ENCODE results near the gene COLEC12. TPM values are rescaled to one million over a fixed set of nuclear protein-coding genes. Genes with fewer than 3 reads are reported as not detected.

COLEC12 gene
- total and polyA plus RNA-seq, 5 experiments from 2014 or later = 0.13 TPM; not detected in 4

- Mint-ChIP-seq H3K4me1 (peaks cover 0 to 13% (median 8%) of the 10 kb centered on the region in 4 donors), H3K27me3 (peaks cover 13 to 55% (median 32%) of the 10 kb centered on the region in 5 donors), H3K4me3 (peak overlapping the region in 4 of 10 donors; percentile 6 to 42 (median 28)), H3K36me3 (no peaks in the 10 kb centered on the region), H3K9me3 (no peaks in the 10 kb centered on the region), H3K27ac (no peak overlapping the region)
- ATAC-seq (no peak), DNase-seq (no peak)
- POLR2A ChIA-PET = no interaction called here
These were observed 1.3 kb downstream of the COLEC12 start for GRCh38 chr18:498931-499775.

GRCh38 chr18:497688-498087 lies 2.8 kb downstream of the COLEC12 start:
- H3K36me3 Mint-ChIP-seq = no peaks in the 10 kb centered on the region
- no peaks in the 10 kb centered on the region for H3K9me3 Mint-ChIP-seq
- POLR2A ChIA-PET = no interaction called here
- peaks cover 15 to 50% (median 31%) of the 10 kb centered on the region in 5 donors for H3K27me3 Mint-ChIP-seq
- ATAC-seq (no peak), DNase-seq (no peak)
- no peak overlapping the region for H3K4me3 Mint-ChIP-seq
- H3K27ac Mint-ChIP-seq = no peak overlapping the region
- H3K4me1 Mint-ChIP-seq = peaks cover 0 to 13% (median 8%) of the 10 kb centered on the region in 4 donors

GRCh38 chr18:495452-495851 lies 5.0 kb downstream of the COLEC12 start:
- no peak overlapping the region for H3K4me3 Mint-ChIP-seq
- DNase-seq (no peak), ATAC-seq (no peak)
- H3K36me3 Mint-ChIP-seq = no peaks in the 10 kb centered on the region
- H3K27me3 Mint-ChIP-seq = peaks cover 11 to 41% (median 22%) of the 10 kb centered on the region in 5 donors
- peaks cover 0 to 8% (median 5%) of the 10 kb centered on the region in 4 donors for H3K4me1 Mint-ChIP-seq
- H3K27ac Mint-ChIP-seq = no peak overlapping the region
- no peaks in the 10 kb centered on the region for H3K9me3 Mint-ChIP-seq
- POLR2A ChIA-PET = no interaction called here

GRCh38 chr18:495017-495416 lies 5.5 kb downstream of the COLEC12 start:
- ATAC-seq = no peak
- H3K4me1 Mint-ChIP-seq = peaks cover 0 to 8% (median 5%) of the 10 kb centered on the region in 4 donors
- no peak for DNase-seq
- no peaks in the 10 kb centered on the region for H3K9me3 Mint-ChIP-seq
- no peak overlapping the region for H3K4me3 Mint-ChIP-seq
- POLR2A ChIA-PET = no interaction called here
- H3K36me3 Mint-ChIP-seq = no peaks in the 10 kb centered on the region
- H3K27me3 Mint-ChIP-seq = peaks cover 11 to 40% (median 22%) of the 10 kb centered on the region in 5 donors
- no peak overlapping the region for H3K27ac Mint-ChIP-seq

GRCh38 chr18:493986-494983 lies 6.2 kb downstream of the COLEC12 start:
- Mint-ChIP-seq H3K27ac (no peak overlapping the region), H3K9me3 (no peaks in the 10 kb centered on the region), H3K36me3 (no peaks in the 10 kb centered on the region), H3K4me1 (peaks cover 0 to 2% (median 0%) of the 10 kb centered on the region in 4 donors), H3K4me3 (no peak overlapping the region), H3K27me3 (peaks cover 9 to 33% (median 19%) of the 10 kb centered on the region in 5 donors)
- POLR2A ChIA-PET = no interaction called here
- no peak for ATAC-seq
- DNase-seq = no peak

GRCh38 chr18:492451-492850 lies 8.1 kb downstream of the COLEC12 start:
- peaks cover 5 to 24% (median 13%) of the 10 kb centered on the region in 5 donors for H3K27me3 Mint-ChIP-seq
- DNase-seq (no peak), ATAC-seq (no peak)
- no peak overlapping the region for H3K4me3 Mint-ChIP-seq
- H3K27ac Mint-ChIP-seq = no peak overlapping the region
- H3K36me3 Mint-ChIP-seq = no peaks in the 10 kb centered on the region
- POLR2A ChIA-PET = no interaction called here
- H3K9me3 Mint-ChIP-seq = no peaks in the 10 kb centered on the region
- no peaks in the 10 kb centered on the region for H3K4me1 Mint-ChIP-seq

GRCh38 chr18:490624-491023 lies 9.9 kb downstream of the COLEC12 start:
- POLR2A ChIA-PET = no interaction called here
- H3K27me3 Mint-ChIP-seq = peaks cover 7 to 31% (median 18%) of the 10 kb centered on the region in 5 donors
- H3K4me1 Mint-ChIP-seq = no peaks in the 10 kb centered on the region
- peaks cover 0 to 9% (median 0%) of the 10 kb centered on the region in 3 donors for H3K36me3 Mint-ChIP-seq
- H3K4me3 Mint-ChIP-seq = no peak overlapping the region
- no peak overlapping the region for H3K27ac Mint-ChIP-seq
- DNase-seq (no peak), ATAC-seq (no peak)
- peaks cover 0 to 12% (median 6%) of the 10 kb centered on the region in 9 donors for H3K9me3 Mint-ChIP-seq

GRCh38 chr18:490024-490366 lies 10.5 kb downstream of the COLEC12 start:
- ATAC-seq = no peak
- H3K4me3 Mint-ChIP-seq = no peak overlapping the region

GRCh38 chr18:489244-490023 lies 11.1 kb downstream of the COLEC12 start:
- Mint-ChIP-seq H3K36me3 (peaks cover 0 to 9% (median 0%) of the 10 kb centered on the region in 3 donors), H3K27ac (no peak overlapping the region), H3K4me1 (no peaks in the 10 kb centered on the region), H3K4me3 (no peak overlapping the region), H3K9me3 (peaks cover 0 to 12% (median 6%) of the 10 kb centered on the region in 9 donors), H3K27me3 (peaks cover 7 to 24% (median 16%) of the 10 kb centered on the region in 5 donors)
- ATAC-seq = no peak
- no peak for DNase-seq
- POLR2A ChIA-PET = no interaction called here

More at GRCh38 chr18:490024-490366, 10.5 kb downstream of the COLEC12 start:
- Mint-ChIP-seq H3K9me3 (peaks cover 0 to 12% (median 6%) of the 10 kb centered on the region in 9 donors), H3K27me3 (peaks cover 7 to 26% (median 16%) of the 10 kb centered on the region in 5 donors), H3K36me3 (peaks cover 0 to 9% (median 0%) of the 10 kb centered on the region in 3 donors), H3K27ac (no peak overlapping the region), H3K4me1 (no peaks in the 10 kb centered on the region)
- POLR2A ChIA-PET = no interaction called here
- DNase-seq = no peak

GRCh38 chr18:486929-487740 lies 13.4 kb downstream of the COLEC12 start:
- H3K4me1 Mint-ChIP-seq = no peaks in the 10 kb centered on the region
- peaks cover 0 to 9% (median 0%) of the 10 kb centered on the region in 3 donors for H3K36me3 Mint-ChIP-seq
- no peak for DNase-seq
- no peak overlapping the region for H3K27ac Mint-ChIP-seq
- ATAC-seq = no peak
- no peak overlapping the region for H3K4me3 Mint-ChIP-seq
- H3K9me3 Mint-ChIP-seq = peaks cover 0 to 12% (median 6%) of the 10 kb centered on the region in 9 donors
- POLR2A ChIA-PET = no interaction called here
- peaks cover 8 to 29% (median 17%) of the 10 kb centered on the region in 5 donors for H3K27me3 Mint-ChIP-seq

GRCh38 chr18:484749-485464 lies 15.6 kb downstream of the COLEC12 start:
- peaks cover 0 to 12% (median 6%) of the 10 kb centered on the region in 9 donors for H3K9me3 Mint-ChIP-seq
- POLR2A ChIA-PET = no interaction called here
- H3K27me3 Mint-ChIP-seq = peaks cover 10 to 39% (median 28%) of the 10 kb centered on the region in 5 donors
- DNase-seq = no peak
- no peak for ATAC-seq
- no peak overlapping the region for H3K4me3 Mint-ChIP-seq
- H3K27ac Mint-ChIP-seq = no peak overlapping the region
- peaks cover 0 to 9% (median 0%) of the 10 kb centered on the region in 3 donors for H3K36me3 Mint-ChIP-seq
- no peaks in the 10 kb centered on the region for H3K4me1 Mint-ChIP-seq
